Measurements from ENCODE around the gene HMX1.

GRCh38 chr4:8844976-8845690 is 26.5 kb downstream of the HMX1 start:
- TF ChIP-seq CTCF (IDR thresholded peaks at IDR 0.05), result no peak
- TF ChIP-seq POLR2A (IDR thresholded peaks at IDR 0.05), result no peak
